WTC11 (cell line): ENCODE results near the gene STAT6. TPM values are rescaled to one million over a fixed set of nuclear protein-coding genes. Genes with fewer than 3 reads are reported as not detected.

Source experiments
- ATAC-seq: fragments of 200-7000 bp; cut with Tn5 transposase; 2 replicates; pipeline ENCODE4 v1.10.0; 2021; ENCODE audit warnings: mild to moderate bottlenecking, moderate library complexity
- CTCF ChIA-PET: fragments of 300-600 bp; sonication (Branson Sonifier 250); formaldehyde crosslinking; loops from one replicate; lab custom pipeline; 2021; ENCODE audit warnings: antibody characterized with exemption; lab: Charles Lee
- POLR2A ChIA-PET: fragments of 350-600 bp; sonication (Branson Sonifier 250); formaldehyde crosslinking; loops from one replicate; lab custom pipeline; 2021; ENCODE audit warnings: antibody characterized with exemption; lab: Charles Lee
- DNase-seq: peaks from one replicate; pipeline ENCODE4 v3.0.0; 2021; ENCODE audit warnings: low spot score
- H3K27ac Mint-ChIP-seq: 2 replicates; pipeline ENCODE4 v1.8.0; 2021; ENCODE audit warnings: mixed read lengths
- H3K27me3 Mint-ChIP-seq: 2 replicates; pipeline ENCODE4 v1.8.0; 2021; ENCODE audit warnings: low read depth, mild to moderate bottlenecking, moderate library complexity, mixed read lengths
- H3K36me3 Mint-ChIP-seq: 2 replicates; pipeline ENCODE4 v1.8.0; 2021; ENCODE audit warnings: mixed read lengths
- H3K4me1 Mint-ChIP-seq: 2 replicates; pipeline ENCODE4 v1.8.0; 2022; ENCODE audit warnings: mixed read lengths
- H3K4me3 Mint-ChIP-seq: 2 replicates; pipeline ENCODE4 v1.8.0; 2021; ENCODE audit warnings: mild to moderate bottlenecking, moderate library complexity, mixed read lengths
- H3K9me3 Mint-ChIP-seq: 2 replicates; pipeline ENCODE4 v1.8.0; 2021; ENCODE audit warnings: mixed read lengths
- AR ChIP-seq: fragments of 250-450 bp; sonication (Bioruptor Pico); IDR thresholded peaks from 2 replicates; pipeline ENCODE4 v1.9.0; 2021; ENCODE audit warnings: mild to moderate bottlenecking
- ATF1 ChIP-seq: sonication (generic); formaldehyde crosslinking; IDR thresholded peaks from 2 replicates; pipeline ENCODE4 v1.8.1; 2023; ENCODE audit warnings: mild to moderate bottlenecking, moderate library complexity, missing genetic modification reagents
- CREB1 ChIP-seq: sonication (generic); formaldehyde crosslinking; IDR thresholded peaks from 2 replicates; pipeline ENCODE4 v1.8.0; 2023; ENCODE audit warnings: mild to moderate bottlenecking, missing genetic modification reagents
- CTCF ChIP-seq: fragments of 200-600 bp; IDR thresholded peaks from 2 replicates; pipeline ENCODE4 v1.8.0; 2022; ENCODE audit warnings: antibody characterized with exemption
- FOXJ3 ChIP-seq: sonication (generic); formaldehyde crosslinking; IDR thresholded peaks from 2 replicates; pipeline ENCODE4 v1.9.0; 2021; ENCODE audit warnings: missing genetic modification reagents, mild to moderate bottlenecking, borderline replicate concordance
- FOXP1 ChIP-seq: sonication (generic); formaldehyde crosslinking; IDR thresholded peaks from 2 replicates; pipeline ENCODE4 v1.8.0; 2022; ENCODE audit warnings: missing genetic modification reagents, mild to moderate bottlenecking, moderate library complexity, borderline replicate concordance
- HMGA2 ChIP-seq: fragments of 250-450 bp; sonication (Bioruptor Pico); IDR thresholded peaks from 2 replicates; pipeline ENCODE4 v1.4.0; 2021; ENCODE audit warnings: mild to moderate bottlenecking, moderate library complexity
- HMGXB4 ChIP-seq: sonication (generic); formaldehyde crosslinking; IDR thresholded peaks from 2 replicates; pipeline ENCODE4 v1.8.1; 2023; ENCODE audit warnings: mild to moderate bottlenecking, moderate library complexity, missing genetic modification reagents
- MXD4 ChIP-seq: fragments of 250-450 bp; sonication (Bioruptor Pico); IDR thresholded peaks from 2 replicates; pipeline ENCODE4 v1.8.0; 2021; ENCODE audit warnings: mild to moderate bottlenecking, moderate library complexity, borderline replicate concordance
- SMAD3 ChIP-seq: sonication (generic); formaldehyde crosslinking; IDR thresholded peaks from 2 replicates; pipeline ENCODE4 v1.8.0; 2022; ENCODE audit warnings: missing genetic modification reagents, mild to moderate bottlenecking, borderline replicate concordance
- ZNF263 ChIP-seq: sonication (generic); formaldehyde crosslinking; IDR thresholded peaks from 2 replicates; pipeline ENCODE4 v1.8.1; 2022; ENCODE audit warnings: low read depth, mild to moderate bottlenecking, moderate library complexity, missing genetic modification reagents
- ZNF532 ChIP-seq: fragments of 250-450 bp; sonication (Bioruptor Pico); IDR thresholded peaks from 2 replicates; pipeline ENCODE4 v1.9.0; 2021; ENCODE audit warnings: mild to moderate bottlenecking, borderline replicate concordance
- total RNA-seq: library from RNA; stranded (reverse); gene quantifications from 3 replicates; pipeline ENCODE4 v1.2.3, GENCODE V29; 2021
- TF ChIP-seq, protein P1 (sequence below): sonication (generic); formaldehyde crosslinking; conservative IDR thresholded peaks from 2 replicates; pipeline ENCODE4 v1.8.1; 2023; ENCODE audit warnings: mild to moderate bottlenecking, low read depth, missing genetic modification reagents, moderate library complexity
- TF ChIP-seq, protein P2 (sequence below): sonication (generic); formaldehyde crosslinking; IDR thresholded peaks from 2 replicates; pipeline ENCODE4 v1.8.0; 2022; ENCODE audit warnings: mild to moderate bottlenecking, missing genetic modification reagents
- TF ChIP-seq, protein P3 (sequence below): sonication (generic); formaldehyde crosslinking; conservative IDR thresholded peaks from 2 replicates; pipeline ENCODE4 v1.8.1; 2022; ENCODE audit warnings: mild to moderate bottlenecking, missing genetic modification reagents

STAT6 gene
- total RNA-seq, 1 experiment from 2014 or later: 47.0 TPM

DNA sequence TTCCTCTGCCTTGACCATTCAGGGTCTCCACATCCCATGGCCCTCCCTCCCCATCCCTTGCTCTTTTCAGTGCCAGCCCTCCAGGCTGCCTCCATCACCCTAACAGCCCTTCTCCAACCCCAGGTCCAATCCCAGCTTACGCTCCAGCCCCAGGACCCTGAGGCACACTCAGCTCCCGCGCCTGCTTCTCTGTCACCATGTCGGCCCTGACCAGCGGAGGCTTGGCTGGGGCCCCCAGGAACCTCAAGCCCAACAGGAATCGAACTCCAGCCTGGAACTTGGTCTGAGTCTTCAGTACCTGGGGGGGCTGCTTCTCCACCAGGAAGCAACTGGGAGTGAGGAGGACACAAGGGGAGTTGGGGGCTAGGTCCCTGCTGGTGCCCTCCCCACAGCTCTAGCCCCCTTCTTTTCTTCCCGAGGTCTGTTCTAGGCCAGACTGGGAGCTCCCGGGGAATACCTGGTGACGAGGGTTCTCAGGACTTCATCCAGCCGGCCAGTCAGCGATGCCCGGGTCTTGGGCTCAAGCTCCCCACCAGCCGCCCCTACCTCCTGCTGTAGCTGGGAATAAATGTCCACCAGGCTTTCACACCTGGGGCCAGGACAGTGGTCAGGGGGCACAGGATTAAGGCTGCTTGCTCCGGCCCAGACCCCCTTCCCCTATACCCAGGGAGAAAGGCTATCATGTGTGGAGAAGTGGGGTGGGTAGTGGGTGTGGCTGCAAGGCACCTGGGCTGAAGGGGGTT lies 6.0 kb downstream of the STAT6 start:
- no peaks in the 10 kb centered on the region for H3K27me3 Mint-ChIP-seq
- H3K9me3 Mint-ChIP-seq: no peaks in the 10 kb centered on the region
- H3K4me3 Mint-ChIP-seq: no peak overlapping the region
- H3K27ac Mint-ChIP-seq: no peak overlapping the region
- no peak for ATAC-seq
- H3K36me3 Mint-ChIP-seq: peaks cover 15% of the 10 kb centered on the region
- ChIA-PET CTCF (interaction anchor here (1.1 to 2.6 kb wide), 4 partner anchors 12 to 19 kb away, joined by 3 to 14 read pairs (median 4); no protein-coding TSS in a partner anchor), POLR2A (interaction anchor here (0.5 kb wide), 1 partner anchor 11 kb away, joined by 3 read pairs; no protein-coding TSS in a partner anchor)
- no peak for TF ChIP-seq FOXJ3
- no peak for TF ChIP-seq ATF1 (CRISPR knock-in tag)
- TF ChIP-seq SMAD3 (CRISPR knock-in tag): no peak
- no peak for TF ChIP-seq FOXP1 (CRISPR knock-in tag)
- no peak for TF ChIP-seq AR
- TF ChIP-seq ZNF532 (CRISPR knock-in tag): no peak
- no peak for TF ChIP-seq HMGA2
- TF ChIP-seq ZNF263: no peak
- no peak for TF ChIP-seq MXD4 (CRISPR knock-in tag)
- TF ChIP-seq, protein P1, sequence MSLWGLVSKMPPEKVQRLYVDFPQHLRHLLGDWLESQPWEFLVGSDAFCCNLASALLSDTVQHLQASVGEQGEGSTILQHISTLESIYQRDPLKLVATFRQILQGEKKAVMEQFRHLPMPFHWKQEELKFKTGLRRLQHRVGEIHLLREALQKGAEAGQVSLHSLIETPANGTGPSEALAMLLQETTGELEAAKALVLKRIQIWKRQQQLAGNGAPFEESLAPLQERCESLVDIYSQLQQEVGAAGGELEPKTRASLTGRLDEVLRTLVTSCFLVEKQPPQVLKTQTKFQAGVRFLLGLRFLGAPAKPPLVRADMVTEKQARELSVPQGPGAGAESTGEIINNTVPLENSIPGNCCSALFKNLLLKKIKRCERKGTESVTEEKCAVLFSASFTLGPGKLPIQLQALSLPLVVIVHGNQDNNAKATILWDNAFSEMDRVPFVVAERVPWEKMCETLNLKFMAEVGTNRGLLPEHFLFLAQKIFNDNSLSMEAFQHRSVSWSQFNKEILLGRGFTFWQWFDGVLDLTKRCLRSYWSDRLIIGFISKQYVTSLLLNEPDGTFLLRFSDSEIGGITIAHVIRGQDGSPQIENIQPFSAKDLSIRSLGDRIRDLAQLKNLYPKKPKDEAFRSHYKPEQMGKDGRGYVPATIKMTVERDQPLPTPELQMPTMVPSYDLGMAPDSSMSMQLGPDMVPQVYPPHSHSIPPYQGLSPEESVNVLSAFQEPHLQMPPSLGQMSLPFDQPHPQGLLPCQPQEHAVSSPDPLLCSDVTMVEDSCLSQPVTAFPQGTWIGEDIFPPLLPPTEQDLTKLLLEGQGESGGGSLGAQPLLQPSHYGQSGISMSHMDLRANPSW: no peak
- TF ChIP-seq CREB1 (CRISPR knock-in tag): no peak
- TF ChIP-seq HMGXB4 (CRISPR knock-in tag): no peak
- TF ChIP-seq CTCF: no peak
- TF ChIP-seq, protein P2, sequence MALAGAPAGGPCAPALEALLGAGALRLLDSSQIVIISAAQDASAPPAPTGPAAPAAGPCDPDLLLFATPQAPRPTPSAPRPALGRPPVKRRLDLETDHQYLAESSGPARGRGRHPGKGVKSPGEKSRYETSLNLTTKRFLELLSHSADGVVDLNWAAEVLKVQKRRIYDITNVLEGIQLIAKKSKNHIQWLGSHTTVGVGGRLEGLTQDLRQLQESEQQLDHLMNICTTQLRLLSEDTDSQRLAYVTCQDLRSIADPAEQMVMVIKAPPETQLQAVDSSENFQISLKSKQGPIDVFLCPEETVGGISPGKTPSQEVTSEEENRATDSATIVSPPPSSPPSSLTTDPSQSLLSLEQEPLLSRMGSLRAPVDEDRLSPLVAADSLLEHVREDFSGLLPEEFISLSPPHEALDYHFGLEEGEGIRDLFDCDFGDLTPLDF: no peak
- TF ChIP-seq, protein P3, sequence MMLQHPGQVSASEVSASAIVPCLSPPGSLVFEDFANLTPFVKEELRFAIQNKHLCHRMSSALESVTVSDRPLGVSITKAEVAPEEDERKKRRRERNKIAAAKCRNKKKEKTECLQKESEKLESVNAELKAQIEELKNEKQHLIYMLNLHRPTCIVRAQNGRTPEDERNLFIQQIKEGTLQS: no peak
- TF ChIP-seq, all 79 proteins: peak for 0
- peaks cover 15% of the 10 kb centered on the region for H3K4me1 Mint-ChIP-seq
- DNase-seq: no peak
